ENCODE data around the gene FADS2.

Gene FADS2

GRCh38 chr11:61797263-61797944 lies 30.7 kb upstream of the FADS2 start:
- H3K4me3 ChIP-seq (ENCODE audit: extremely low read depth, insufficient read depth, low read length, poor library complexity, severe bottlenecking), result no peak overlapping the region
- peak overlapping the region; percentile 41 for H3K27ac ChIP-seq (ENCODE audit: low read depth, low read length, severe bottlenecking)
- 83 to 87% methylated on average over 2 of the region's 3 CpGs for WGBS, 2 experiments (ENCODE audit: insufficient coverage in 2 of 2)
- H3K4me1 ChIP-seq (ENCODE audit: control insufficient read depth, insufficient read depth, low read length, poor library complexity, severe bottlenecking), result peaks cover 3% of the 10 kb centered on the region
- peaks cover 68% of the 10 kb centered on the region for H3K36me3 ChIP-seq (ENCODE audit: control insufficient read depth, insufficient read depth, low read length)
- H3K9me3 ChIP-seq (ENCODE audit: control insufficient read depth, low read length), result no peaks in the 10 kb centered on the region

GRCh38 chr11:61799665-61800284 lies 28.3 kb upstream of the FADS2 start:
- Histone ChIP-seq H3K36me3 (ENCODE audit: control insufficient read depth, insufficient read depth, low read length) (peaks cover 85% of the 10 kb centered on the region), H3K4me3 (ENCODE audit: extremely low read depth, insufficient read depth, low read length, poor library complexity, severe bottlenecking) (no peak overlapping the region), H3K27ac (ENCODE audit: low read depth, low read length, severe bottlenecking) (no peak overlapping the region), H3K9me3 (ENCODE audit: control insufficient read depth, low read length) (no peaks in the 10 kb centered on the region), H3K4me1 (ENCODE audit: control insufficient read depth, insufficient read depth, low read length, poor library complexity, severe bottlenecking) (peaks cover 8% of the 10 kb centered on the region)
- 92 to 100% methylated on average over 1 to 2 of the region's 2 CpGs for WGBS, 2 experiments (ENCODE audit: insufficient coverage in 2 of 2)

- H3K36me3 ChIP-seq (ENCODE audit: control insufficient read depth, insufficient read depth, low read length), result peaks cover 87% of the 10 kb centered on the region
- WGBS, 2 experiments (ENCODE audit: insufficient coverage in 2 of 2), result 88 to 100% methylated on average over 1 to 2 of the region's 3 CpGs
- no peaks in the 10 kb centered on the region for H3K9me3 ChIP-seq (ENCODE audit: control insufficient read depth, low read length)
- peaks cover 8% of the 10 kb centered on the region for H3K4me1 ChIP-seq (ENCODE audit: control insufficient read depth, insufficient read depth, low read length, poor library complexity, severe bottlenecking)
- no peak overlapping the region for H3K4me3 ChIP-seq (ENCODE audit: extremely low read depth, insufficient read depth, low read length, poor library complexity, severe bottlenecking)
- H3K27ac ChIP-seq (ENCODE audit: low read depth, low read length, severe bottlenecking), result no peak overlapping the region
These were observed 27.5 kb upstream of the FADS2 start for GRCh38 chr11:61800331-61801281.

- 83 to 98% methylated on average over 1 to 5 of the region's 6 CpGs for WGBS, 2 experiments (ENCODE audit: insufficient coverage in 2 of 2)
- no peak overlapping the region for H3K27ac ChIP-seq (ENCODE audit: low read depth, low read length, severe bottlenecking)
- H3K36me3 ChIP-seq (ENCODE audit: control insufficient read depth, insufficient read depth, low read length), result peaks cover 93% of the 10 kb centered on the region
- H3K9me3 ChIP-seq (ENCODE audit: control insufficient read depth, low read length), result no peaks in the 10 kb centered on the region
- no peak overlapping the region for H3K4me3 ChIP-seq (ENCODE audit: extremely low read depth, insufficient read depth, low read length, poor library complexity, severe bottlenecking)
- peaks cover 8% of the 10 kb centered on the region for H3K4me1 ChIP-seq (ENCODE audit: control insufficient read depth, insufficient read depth, low read length, poor library complexity, severe bottlenecking)
These were observed 25.5 kb upstream of the FADS2 start for GRCh38 chr11:61802605-61803004.

- Histone ChIP-seq H3K4me3 (ENCODE audit: extremely low read depth, insufficient read depth, low read length, poor library complexity, severe bottlenecking) (no peak overlapping the region), H3K9me3 (ENCODE audit: control insufficient read depth, low read length) (no peaks in the 10 kb centered on the region), H3K4me1 (ENCODE audit: control insufficient read depth, insufficient read depth, low read length, poor library complexity, severe bottlenecking) (peaks cover 8% of the 10 kb centered on the region), H3K27ac (ENCODE audit: low read depth, low read length, severe bottlenecking) (no peak overlapping the region), H3K36me3 (ENCODE audit: control insufficient read depth, insufficient read depth, low read length) (peaks cover 97% of the 10 kb centered on the region)
- WGBS, 2 experiments (ENCODE audit: insufficient coverage in 2 of 2), result 83 to 100% methylated on average over 1 to 3 of the region's 3 CpGs
These were observed 24.0 kb upstream of the FADS2 start for GRCh38 chr11:61803889-61804647.

- Histone ChIP-seq H3K4me1 (ENCODE audit: control insufficient read depth, insufficient read depth, low read length, poor library complexity, severe bottlenecking) (peaks cover 8% of the 10 kb centered on the region), H3K36me3 (ENCODE audit: control insufficient read depth, insufficient read depth, low read length) (peaks cover 97% of the 10 kb centered on the region), H3K27ac (ENCODE audit: low read depth, low read length, severe bottlenecking) (no peak overlapping the region), H3K9me3 (ENCODE audit: control insufficient read depth, low read length) (no peaks in the 10 kb centered on the region), H3K4me3 (ENCODE audit: extremely low read depth, insufficient read depth, low read length, poor library complexity, severe bottlenecking) (no peak overlapping the region)
- WGBS, 2 experiments (ENCODE audit: insufficient coverage in 2 of 2), result 100% methylated on average over 1 of the region's 1 CpG; no CpG with 5 or more reads in 1 of the 2 experiments
These were observed 23.0 kb upstream of the FADS2 start for GRCh38 chr11:61805146-61805545.

GRCh38 chr11:61806785-61807184 lies 21.3 kb upstream of the FADS2 start:
- H3K4me3 ChIP-seq (ENCODE audit: extremely low read depth, insufficient read depth, low read length, poor library complexity, severe bottlenecking), result no peak overlapping the region
- WGBS, 2 experiments (ENCODE audit: insufficient coverage in 2 of 2), result 94 to 100% methylated on average over 2 to 4 of the region's 5 CpGs
- H3K27ac ChIP-seq (ENCODE audit: low read depth, low read length, severe bottlenecking), result no peak overlapping the region
- no peaks in the 10 kb centered on the region for H3K9me3 ChIP-seq (ENCODE audit: control insufficient read depth, low read length)
- H3K36me3 ChIP-seq (ENCODE audit: control insufficient read depth, insufficient read depth, low read length), result peaks cover 99% of the 10 kb centered on the region
- peaks cover 8% of the 10 kb centered on the region for H3K4me1 ChIP-seq (ENCODE audit: control insufficient read depth, insufficient read depth, low read length, poor library complexity, severe bottlenecking)

- Histone ChIP-seq H3K36me3 (ENCODE audit: control insufficient read depth, insufficient read depth, low read length) (peaks cover 89% of the 10 kb centered on the region), H3K4me1 (ENCODE audit: control insufficient read depth, insufficient read depth, low read length, poor library complexity, severe bottlenecking) (peaks cover 5% of the 10 kb centered on the region), H3K4me3 (ENCODE audit: extremely low read depth, insufficient read depth, low read length, poor library complexity, severe bottlenecking) (no peak overlapping the region), H3K27ac (ENCODE audit: low read depth, low read length, severe bottlenecking) (no peak overlapping the region), H3K9me3 (ENCODE audit: control insufficient read depth, low read length) (no peaks in the 10 kb centered on the region)
- 93 to 98% methylated on average over 4 to 7 of the region's 8 CpGs for WGBS, 2 experiments (ENCODE audit: insufficient coverage in 2 of 2)
These were observed 17.4 kb upstream of the FADS2 start for GRCh38 chr11:61810671-61811175.

- H3K36me3 ChIP-seq (ENCODE audit: control insufficient read depth, insufficient read depth, low read length), result peaks cover 79% of the 10 kb centered on the region
- H3K9me3 ChIP-seq (ENCODE audit: control insufficient read depth, low read length), result no peaks in the 10 kb centered on the region
- peaks cover 5% of the 10 kb centered on the region for H3K4me1 ChIP-seq (ENCODE audit: control insufficient read depth, insufficient read depth, low read length, poor library complexity, severe bottlenecking)
- WGBS, 2 experiments (ENCODE audit: insufficient coverage in 2 of 2), result 86 to 100% methylated on average over 4 to 5 of the region's 5 CpGs
- H3K27ac ChIP-seq (ENCODE audit: low read depth, low read length, severe bottlenecking), result no peak overlapping the region
- H3K4me3 ChIP-seq (ENCODE audit: extremely low read depth, insufficient read depth, low read length, poor library complexity, severe bottlenecking), result no peak overlapping the region
These were observed 16.3 kb upstream of the FADS2 start for GRCh38 chr11:61811831-61812230.
